Testis (tissue), 3 donors: ENCODE measurements around the gene MTMR1. TPM values are rescaled to one million over a fixed set of nuclear protein-coding genes. Genes with fewer than 3 reads are reported as not detected.

ENCODE experiments used
- DNase-seq: peaks from one replicate; pipeline ENCODE4 v3.0.0-alpha.2; 2019
- H3K27ac ChIP-seq, 2 donors: fragments of 200-600 bp; sonication (generic); one replicate each; pipeline ENCODE4 v1.5.1; 2019
- H3K27me3 ChIP-seq: fragments of 200-600 bp; sonication (generic); one replicate; pipeline ENCODE4 v1.5.1; 2019
- H3K36me3 ChIP-seq: fragments of 200-600 bp; sonication (generic); one replicate; pipeline ENCODE4 v1.5.1; 2017; ENCODE audit warnings: low read depth; ENCODE audit errors: missing control alignments
- H3K4me1 ChIP-seq: fragments of 200-600 bp; sonication (generic); one replicate; pipeline ENCODE4 v1.5.1; 2019
- H3K4me3 ChIP-seq, 2 donors: fragments of 200-600 bp; sonication (generic); one replicate each; pipeline ENCODE4 v1.5.1; 2017 to 2019
- H3K9me3 ChIP-seq: fragments of 200-600 bp; sonication (generic); one replicate; pipeline ENCODE4 v1.5.1; 2017
- POLR2A ChIP-seq: fragments of 450-650 bp; IDR thresholded peaks from one replicate; pipeline ENCODE4 v1.6.1; 2017; ENCODE audit warnings: antibody characterized with exemption, mild to moderate bottlenecking, moderate library complexity
- WGBS, 2 donors: methylation state at CpG; one replicate each; pipeline ENCODE4 v1.1.5; 2018; 5-methylcytosine and 5-hydroxymethylcytosine counted together
- intact Hi-C: fragments of 100-400 bp; cut with DNase I; formaldehyde crosslinking; loops from one replicate; pipeline ENCODE4 v1.15.1; 2023; ENCODE audit warnings: low total_unique reads
- polyA plus RNA-seq: library from polyadenylated mRNA; stranded (reverse); fragments of 350-450 nt; fragmentation: Illumina TruSeq; extraction: RNeasy Lipid Tissue Mini Kit (QIAGEN cat#74804); gene quantifications from one replicate; pipeline ENCODE4 v1.2.3, GENCODE V29; 2014; ENCODE audit warnings: low read depth, low replicate concordance; ENCODE audit not compliant: insufficient read depth
- total RNA-seq, 2 donors: library from RNA; depleted of rRNA; stranded (reverse); fragments of >200 nt; gene quantifications; one replicate each; pipeline ENCODE4 v1.2.3, GENCODE V29; 2016
- TF ChIP-seq, protein P1 (sequence below), 3 experiments: fragments of 450-650 bp in 2 of 3; fragments of 200-600 bp in 1 of 3; sonication (generic) in 1 of 3; IDR thresholded peaks; one replicate each; pipeline ENCODE4 v1.5.1; 2016 to 2019; ENCODE audit warnings: antibody characterized with exemption in 3 of 3, mild to moderate bottlenecking in 2 of 3, moderate library complexity in 1 of 3

The MTMR1 gene
- total and polyA plus RNA-seq, 3 donors from 2014 or later: 26.1 to 57.2 (median 50.3) TPM

DNA sequence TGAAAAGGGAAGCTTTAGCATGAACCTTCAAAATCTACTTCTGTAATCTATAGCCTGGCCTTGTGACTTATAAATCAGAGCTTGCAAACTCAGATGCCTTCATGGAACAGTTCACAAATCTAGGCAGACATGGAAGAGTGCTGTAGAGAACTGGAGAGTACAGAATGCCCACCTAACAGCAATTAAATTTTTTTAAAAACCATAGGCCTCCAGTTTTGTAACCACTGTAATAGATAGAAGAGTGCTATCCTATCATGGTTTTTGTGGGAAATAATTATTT lies 10.4 kb downstream of the MTMR1 start:
- no peak for DNase-seq
- intact Hi-C loops: no loop called here
- Histone ChIP-seq H3K27ac (peak overlapping the region; percentile 41 to 50), H3K4me1 (no peaks in the 10 kb centered on the region), H3K9me3 (no peaks in the 10 kb centered on the region), H3K4me3 (no peak overlapping the region), H3K27me3 (no peaks in the 10 kb centered on the region), H3K36me3 (no peaks in the 10 kb centered on the region)
- no peak for TF ChIP-seq POLR2A
- TF ChIP-seq, protein P1, sequence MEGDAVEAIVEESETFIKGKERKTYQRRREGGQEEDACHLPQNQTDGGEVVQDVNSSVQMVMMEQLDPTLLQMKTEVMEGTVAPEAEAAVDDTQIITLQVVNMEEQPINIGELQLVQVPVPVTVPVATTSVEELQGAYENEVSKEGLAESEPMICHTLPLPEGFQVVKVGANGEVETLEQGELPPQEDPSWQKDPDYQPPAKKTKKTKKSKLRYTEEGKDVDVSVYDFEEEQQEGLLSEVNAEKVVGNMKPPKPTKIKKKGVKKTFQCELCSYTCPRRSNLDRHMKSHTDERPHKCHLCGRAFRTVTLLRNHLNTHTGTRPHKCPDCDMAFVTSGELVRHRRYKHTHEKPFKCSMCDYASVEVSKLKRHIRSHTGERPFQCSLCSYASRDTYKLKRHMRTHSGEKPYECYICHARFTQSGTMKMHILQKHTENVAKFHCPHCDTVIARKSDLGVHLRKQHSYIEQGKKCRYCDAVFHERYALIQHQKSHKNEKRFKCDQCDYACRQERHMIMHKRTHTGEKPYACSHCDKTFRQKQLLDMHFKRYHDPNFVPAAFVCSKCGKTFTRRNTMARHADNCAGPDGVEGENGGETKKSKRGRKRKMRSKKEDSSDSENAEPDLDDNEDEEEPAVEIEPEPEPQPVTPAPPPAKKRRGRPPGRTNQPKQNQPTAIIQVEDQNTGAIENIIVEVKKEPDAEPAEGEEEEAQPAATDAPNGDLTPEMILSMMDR (IDR thresholded peaks at IDR 0.05): no peak

DNA sequence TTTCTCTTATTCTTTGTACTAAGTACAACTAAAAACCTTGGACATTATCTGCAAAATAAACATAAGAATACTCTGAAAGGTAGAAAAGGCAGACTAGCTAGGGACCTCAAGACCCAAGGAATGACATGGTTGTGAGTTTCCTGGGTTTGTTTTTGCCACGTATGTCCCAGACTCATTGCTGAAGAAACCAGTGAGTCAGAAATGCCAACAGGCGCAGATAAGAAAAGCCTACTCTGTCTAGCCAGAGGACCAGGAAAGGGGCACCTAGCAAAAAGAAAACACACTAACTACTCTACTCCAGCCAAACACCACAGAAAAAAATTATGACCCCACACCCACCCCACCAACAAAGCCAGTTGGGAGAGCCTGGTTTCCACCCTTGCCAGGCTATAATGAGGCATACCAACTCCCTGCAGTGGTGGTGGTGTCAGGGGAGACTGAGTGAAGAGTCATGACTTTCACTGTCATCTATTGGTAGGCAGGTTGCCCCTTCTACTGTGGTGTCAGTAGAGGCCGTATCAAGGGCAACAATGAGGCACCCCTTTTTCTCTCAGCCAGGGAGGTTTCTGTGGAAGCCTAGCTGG lies 10.9 kb downstream of the MTMR1 start:
- Histone ChIP-seq H3K9me3 (no peaks in the 10 kb centered on the region), H3K4me1 (no peaks in the 10 kb centered on the region), H3K27me3 (no peaks in the 10 kb centered on the region), H3K36me3 (no peaks in the 10 kb centered on the region), H3K4me3 (no peak overlapping the region), H3K27ac (peak overlapping the region; percentile 41 to 50)
- 77 to 84% methylated on average over 2 to 3 of the region's 3 CpGs for whole genome bisulfite sequencing, 2 donors
- no peak for DNase-seq
- intact Hi-C loops: no loop called here
- TF ChIP-seq POLR2A: no peak
- TF ChIP-seq, protein P1 (IDR thresholded peaks at IDR 0.05): no peak

DNA sequence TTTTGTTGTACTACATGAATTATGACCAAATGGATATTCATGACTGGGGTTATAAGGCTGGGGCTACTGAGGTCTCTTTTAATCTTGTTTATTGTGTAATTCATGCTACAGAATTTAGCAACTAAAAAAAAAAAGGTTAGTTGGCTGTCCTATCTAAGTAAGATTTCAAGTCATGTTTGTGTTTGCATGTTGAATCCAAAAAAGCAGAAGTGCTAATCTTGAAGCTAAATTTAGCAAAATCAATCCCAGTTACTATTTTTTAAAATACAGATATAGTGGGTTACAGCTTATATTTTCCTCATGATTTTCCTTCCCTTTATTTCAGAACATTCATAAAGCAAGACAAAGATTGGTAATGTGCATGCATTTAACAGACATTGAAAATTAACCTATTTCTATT lies 19.4 kb downstream of the MTMR1 start:
- Histone ChIP-seq H3K27ac (no peak overlapping the region), H3K27me3 (no peaks in the 10 kb centered on the region), H3K4me3 (no peak overlapping the region), H3K4me1 (no peaks in the 10 kb centered on the region), H3K9me3 (no peaks in the 10 kb centered on the region), H3K36me3 (no peaks in the 10 kb centered on the region)
- intact Hi-C loops: no loop called here
- TF ChIP-seq POLR2A: no peak
- TF ChIP-seq, protein P1 (IDR thresholded peaks at IDR 0.05): no peak
- no peak for DNase-seq

DNA sequence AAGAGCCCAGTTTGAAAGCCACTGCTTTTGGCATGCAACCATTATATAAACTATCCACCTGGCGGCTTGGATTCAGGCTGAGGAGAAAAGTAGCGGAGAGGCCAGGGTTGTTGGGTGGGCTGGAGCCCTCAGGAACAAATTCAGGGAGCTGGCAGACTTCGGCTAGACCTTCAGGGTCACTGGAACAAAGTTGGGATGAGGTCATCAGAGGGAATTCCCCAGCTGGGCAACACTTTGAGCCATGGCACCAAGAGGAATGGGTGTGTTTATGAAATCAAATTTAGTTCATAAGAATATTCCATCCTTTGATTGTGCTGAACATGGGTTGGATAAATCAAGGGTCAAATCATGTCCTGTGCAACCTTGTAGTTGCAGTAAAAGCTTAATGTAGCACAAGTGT lies 22.0 kb downstream of the MTMR1 start:
- Histone ChIP-seq H3K4me1 (no peaks in the 10 kb centered on the region), H3K9me3 (no peaks in the 10 kb centered on the region), H3K27me3 (no peaks in the 10 kb centered on the region), H3K36me3 (no peaks in the 10 kb centered on the region), H3K27ac (no peak overlapping the region), H3K4me3 (no peak overlapping the region)
- intact Hi-C loops: no loop called here
- no peak for DNase-seq
- 60 to 71% methylated on average over 1 to 3 of the region's 3 CpGs for WGBS, 2 donors
- TF ChIP-seq, protein P1 (IDR thresholded peaks at IDR 0.05): no peak
- no peak for TF ChIP-seq POLR2A

DNA sequence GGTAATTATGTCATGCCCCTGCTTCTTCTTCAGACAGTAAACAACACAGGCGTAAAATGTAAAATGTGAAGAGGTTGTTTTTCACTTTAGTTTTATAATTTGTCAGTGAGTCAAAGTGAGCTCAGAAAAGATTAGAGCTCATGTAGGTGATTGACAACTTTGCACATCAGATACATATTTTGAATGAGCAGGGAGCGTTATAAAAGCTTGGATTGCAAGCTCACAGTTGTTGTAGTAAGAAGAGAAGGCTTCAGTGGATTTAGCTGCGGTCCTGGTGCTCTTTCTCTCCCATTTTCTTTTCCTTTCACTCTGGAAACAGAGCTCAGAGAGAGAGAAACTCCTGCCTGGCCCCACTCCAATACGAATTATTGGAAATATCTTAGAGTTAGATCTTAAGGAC lies 26.4 kb downstream of the MTMR1 start:
- no peak overlapping the region for H3K4me3 ChIP-seq
- no peak overlapping the region for H3K27ac ChIP-seq
- no peaks in the 10 kb centered on the region for H3K4me1 ChIP-seq
- no peak for DNase-seq
- WGBS, 2 donors: 86 to 93% methylated on average over 4 of the region's 4 CpGs
- no peaks in the 10 kb centered on the region for H3K36me3 ChIP-seq
- intact Hi-C loops: no loop called here
- TF ChIP-seq POLR2A: no peak
- TF ChIP-seq, protein P1 (IDR thresholded peaks at IDR 0.05): no peak
- no peaks in the 10 kb centered on the region for H3K27me3 ChIP-seq
- no peaks in the 10 kb centered on the region for H3K9me3 ChIP-seq
